Endothelial cell of umbilical vein (primary cell): Measurements from ENCODE around the gene ARHGAP30. TPM values are rescaled to one million over a fixed set of nuclear protein-coding genes. Genes with fewer than 3 reads are reported as not detected.

Source experiments
- Bru-seq: library from RNA; stranded (reverse); fragments of 400-500 nt; gene quantifications from one replicate; lab custom pipeline; 2021; lab: Mats Ljungman, UMichigan
- BruChase-seq, 2 experiments: library from RNA; stranded (reverse); fragments of 400-500 nt; gene quantifications; one replicate each; lab custom pipeline; 2021; lab: Mats Ljungman, UMichigan
- BruUV-seq: library from RNA; stranded (reverse); fragments of 400-500 nt; replicated peaks from 2 replicates; lab custom pipeline; 2021; lab: Mats Ljungman, UMichigan
- CTCF ChIA-PET: fragments of 300-600, 350-600 bp; sonication (Branson Sonifier 250); formaldehyde crosslinking; loops from one replicate; lab custom pipeline; 2021; ENCODE audit warnings: antibody characterized with exemption, inconsistent platforms; lab: Charles Lee
- POLR2A ChIA-PET: fragments of 300-600, 350-600 bp; sonication (Branson Sonifier 250); formaldehyde crosslinking; loops from one replicate; lab custom pipeline; 2021; ENCODE audit warnings: antibody characterized with exemption, inconsistent platforms; lab: Charles Lee
- DNase-seq: peaks from one replicate; pipeline ENCODE4 v3.0.0-alpha.2; 2011; ENCODE audit warnings: low read depth, low spot score
- FAIRE-seq: peaks from 2 replicates; lab custom pipeline; 2011; peaks lifted over from hg19 to GRCh38; lab: Jason Lieb, UNC
- H2AFZ ChIP-seq: 2 replicates; pipeline ENCODE4 v1.6.0; 2012; ENCODE audit warnings: low read depth, low read length, control low read depth, inconsistent platforms
- H3K27ac ChIP-seq: 2 replicates; pipeline ENCODE4 v1.5.1; 2011; ENCODE audit warnings: low read depth, mild to moderate bottlenecking, control low read depth, low read length, moderate library complexity; ENCODE audit not compliant: insufficient read depth
- H3K27me3 ChIP-seq, 2 experiments: 2 replicates each; pipeline versions ENCODE4 v1.6.0 to v1.6.1; 2011; ENCODE audit warnings: low read length in 2 of 2, mixed read lengths in 1 of 2; ENCODE audit not compliant: control insufficient read depth in 2 of 2, insufficient read depth in 2 of 2
- H3K36me3 ChIP-seq, 2 experiments: 2 replicates in 1 of 2; 3 replicates in 1 of 2; pipeline ENCODE4 v1.5.1; 2011; ENCODE audit warnings: low read length in 2 of 2, mild to moderate bottlenecking in 1 of 2, moderate library complexity in 1 of 2; ENCODE audit not compliant: control insufficient read depth in 2 of 2, insufficient read depth in 2 of 2; ENCODE audit errors: extremely low read depth in 1 of 2
- H3K4me1 ChIP-seq: 3 replicates; pipeline ENCODE4 v1.5.1; 2011; ENCODE audit warnings: mild to moderate bottlenecking, low read length; ENCODE audit not compliant: control insufficient read depth, insufficient read depth; ENCODE audit errors: extremely low read depth
- H3K4me2 ChIP-seq: 2 replicates; pipeline ENCODE4 v1.6.1; 2011; ENCODE audit warnings: low read length, control low read depth, mixed read lengths; ENCODE audit not compliant: insufficient read depth
- H3K4me3 ChIP-seq, 3 experiments: fragments of 200-600 bp in 1 of 3; sonication (generic), shearing (Covaris generic) in 1 of 3; replicated peaks in 1 of 3; 2 replicates each; pipeline ENCODE4 v1.5.1; 2011 to 2016; ENCODE audit warnings: control low read depth in 3 of 3, low read length in 3 of 3, mild to moderate bottlenecking in 2 of 3, inconsistent platforms in 1 of 3, low read depth in 1 of 3, moderate library complexity in 1 of 3; ENCODE audit not compliant: insufficient read depth in 1 of 3
- H3K79me2 ChIP-seq: 2 replicates; pipeline ENCODE4 v1.6.0; 2012; ENCODE audit warnings: low read length, inconsistent platforms; ENCODE audit not compliant: control insufficient read depth, insufficient read depth
- H3K9ac ChIP-seq: replicated peaks from 2 replicates; pipeline ENCODE3; 2011; ENCODE audit warnings: low read length, control low read depth; ENCODE audit not compliant: insufficient read depth; ENCODE audit errors: extremely low read depth
- H3K9me1 ChIP-seq: replicated peaks from 3 replicates; pipeline ENCODE4 v1.6.0; 2011; ENCODE audit warnings: mild to moderate bottlenecking, low read length; ENCODE audit not compliant: control insufficient read depth, insufficient read depth; ENCODE audit errors: extremely low read depth
- H3K9me3 ChIP-seq: replicated peaks from 2 replicates; pipeline ENCODE4 v1.5.1; 2012; ENCODE audit warnings: low read length, inconsistent platforms; ENCODE audit not compliant: control insufficient read depth, insufficient read depth
- H4K20me1 ChIP-seq: replicated peaks from 2 replicates; pipeline ENCODE3; 2011; ENCODE audit warnings: mild to moderate bottlenecking, low read length; ENCODE audit not compliant: control insufficient read depth, insufficient read depth; ENCODE audit errors: extremely low read depth
- CTCF ChIP-seq, 2 donors: IDR thresholded peaks; 1 replicate in 1 of 2; 2 replicates in 1 of 2; pipeline ENCODE4 v1.5.1; 2011; ENCODE audit warnings: low read length in 2 of 2, mild to moderate bottlenecking in 2 of 2, moderate library complexity in 2 of 2, control low read depth in 1 of 2, inconsistent platforms in 1 of 2, low read depth in 1 of 2; ENCODE audit not compliant: insufficient read depth in 1 of 2; ENCODE audit errors: extremely low read depth in 1 of 2
- EZH2 ChIP-seq: IDR thresholded peaks from 2 replicates; pipeline ENCODE4 v1.6.1; 2012; ENCODE audit warnings: borderline replicate concordance, low read depth, mild to moderate bottlenecking, moderate library complexity, low read length, inconsistent platforms; ENCODE audit not compliant: severe bottlenecking
- FOS ChIP-seq: IDR thresholded peaks from 2 replicates; pipeline ENCODE4 v1.6.1; 2011; ENCODE audit warnings: mild to moderate bottlenecking, low read length, moderate library complexity, borderline replicate concordance; ENCODE audit not compliant: insufficient read depth
- GATA2 ChIP-seq: IDR thresholded peaks from 2 replicates; pipeline ENCODE4 v1.7.0; 2011; ENCODE audit warnings: low read depth, mild to moderate bottlenecking, moderate library complexity, mixed read lengths, low read length; ENCODE audit not compliant: insufficient read length, insufficient read depth
- JUN ChIP-seq: IDR thresholded peaks from 2 replicates; pipeline ENCODE4 v1.6.1; 2011; ENCODE audit warnings: borderline replicate concordance, low read depth; ENCODE audit not compliant: insufficient read length, insufficient read depth
- MAX ChIP-seq: IDR thresholded peaks from 2 replicates; pipeline ENCODE4 v1.6.1; 2011; ENCODE audit not compliant: insufficient read depth, insufficient read length
- MYC ChIP-seq: IDR thresholded peaks from one replicate; pipeline ENCODE4 v1.6.1; 2011; ENCODE audit warnings: mild to moderate bottlenecking, low read depth, low read length
- POLR2A ChIP-seq: IDR thresholded peaks from 2 replicates; pipeline ENCODE4 v1.6.1; 2012; ENCODE audit warnings: low read depth, mild to moderate bottlenecking, control low read depth, low read length
- POLR2AphosphoS5 ChIP-seq: IDR thresholded peaks from 2 replicates; pipeline ENCODE4 v1.6.1; 2012; ENCODE audit warnings: low read depth, mild to moderate bottlenecking, control low read depth, low read length, moderate library complexity; ENCODE audit not compliant: insufficient read depth
- dilution Hi-C: fragments of 300-500 bp; cut with MboI; formaldehyde crosslinking; loops from one replicate; pipeline ENCODE4 v1.15.0; 2019; ENCODE audit warnings: low sequenced_read_pairs; ENCODE audit not compliant: extremely low pct_ligation_motif_present
- intact Hi-C: fragments of 100-400 bp; cut with micrococcal nuclease; formaldehyde crosslinking; loops from one replicate; pipeline ENCODE4 v1.10.0; 2022
- long read RNA-seq: library from polyadenylated mRNA; stranded (forward); transcript quantifications from one replicate; pipeline ENCODE4 v2.0.0, GENCODE V29; 2021
- polyA minus RNA-seq, 3 experiments: library from RNA; depleted of rRNA, polyadenylated mRNA; stranded (reverse); fragments of >200 nt; gene quantifications; 1 replicate in 1 of 3; 2 replicates in 2 of 3; pipeline ENCODE4 v1.2.3, GENCODE V29; 2011
- polyA plus RNA-seq, 4 experiments: library from polyadenylated mRNA; depleted of rRNA in 3 of 4; stranded (reverse) in 3 of 4; unstranded in 1 of 4; fragments of >200 nt; gene quantifications; 2 replicates each; pipeline versions ENCODE4 v1.2.1 to v1.2.3, GENCODE V29; 2011 to 2012; ENCODE audit warnings: missing spikeins in 1 of 4
- total RNA-seq: library from RNA; stranded (reverse); gene quantifications from 2 replicates; pipeline ENCODE4 v1.2.3, GENCODE V29; 2021

Gene ARHGAP30
- total RNA-seq (not detected in 2 replicates), polyA plus RNA-seq (not detected in 2 replicates), polyA minus RNA-seq (0.08 TPM in 1 of 2 replicates, not detected in the other), Bru-seq, nascent RNA (not detected), BruChase-seq, experiment 1, labeled RNA remaining after a 6-hour chase (percentile 20 among the genes with signal in this experiment), BruChase-seq, experiment 2, labeled RNA remaining after a 2-hour chase (percentile 17 among the genes with signal in this experiment)
- not detected in 2 replicates for polyA plus RNA-seq (2011; cell fraction: cytosol; rRNA removed)
- not detected in 2 replicates for polyA plus RNA-seq (2011; cell fraction: nucleus; rRNA removed)
- 0.08 and 0.15 TPM in 2 replicates for polyA plus RNA-seq (2012)
- polyA minus RNA-seq (2011; cell fraction: cytosol; rRNA and poly(A)+ RNA removed), result not detected
- not detected in 2 replicates for polyA minus RNA-seq (2011; cell fraction: nucleus; rRNA and poly(A)+ RNA removed)
- long read RNA-seq, result 0 reads

GRCh38 chr1:161069731-161070270 is at the start of gene ARHGAP30:
Gene ARHGAP30, minus strand, starts transcription at chr1:161069891. Its CDS starts 267 bp downstream, at chr1:161069624.
- POLR2A ChIA-PET, result no interaction called here

More at GRCh38 chr1:161069731-161070270, at the start of gene ARHGAP30:
- Histone ChIP-seq H3K79me2 (no peaks in the 10 kb centered on the region), H3K9me3 (no peaks in the 10 kb centered on the region), H3K36me3 (no peaks in the 10 kb centered on the region), H3K27me3 (no peaks in the 10 kb centered on the region), H3K4me1 (no peaks in the 10 kb centered on the region), H3K9ac (no peak within 1 kb of the TSS), H3K4me3 (no peak within 1 kb of the TSS), H4K20me1 (no peaks in the 10 kb centered on the region), H3K9me1 (no peaks in the 10 kb centered on the region), H3K27ac (no peak within 1 kb of the TSS), H3K4me2 (no peak within 1 kb of the TSS), H2AFZ (no peak within 1 kb of the TSS)
- DNase-seq (no peak), FAIRE-seq (no peak)
- BruUV-seq, result no TSS peak
- dilution Hi-C loops (no loop called here), intact Hi-C loops (no loop called here)
- CTCF ChIA-PET, result interaction anchor here (0.7 to 1.2 kb wide), 3 partner anchors 23 to 974 kb away, joined by 3 to 6 read pairs (median 3); no protein-coding TSS in a partner anchor
- TF ChIP-seq GATA2 (no peak), POLR2A (no peak), CTCF (IDR thresholded peaks at IDR 0.05; ENCODE audit: extremely low read depth in 1 of 2, insufficient read depth in 1 of 2, low read depth in 1 of 2, low read length in 2 of 2) (no peak), MAX (no peak), JUN (no peak), EZH2 (no peak), FOS (no peak), POLR2AphosphoS5 (no peak), MYC (no peak)
